AG04449 (cell line): ENCODE results near the gene ANXA2R.

ENCODE experiments used
- CTCF ChIA-PET: fragments of 350-600 bp; formaldehyde crosslinking; extraction: SDS; loops from one replicate; lab custom pipeline; 2021; ENCODE audit warnings: antibody characterized with exemption; lab: Yijun Ruan, JAX
- POLR2A ChIA-PET: fragments of 400-600, 350-600 bp; formaldehyde crosslinking; extraction: SDS; loops from one replicate; lab custom pipeline; 2020; ENCODE audit warnings: antibody characterized with exemption, inconsistent platforms; lab: Yijun Ruan, JAX
- DNase-seq: peaks from one replicate; pipeline ENCODE4 v3.0.0-alpha.2; 2010; ENCODE audit warnings: low read depth, low spot score
- H3K4me3 ChIP-seq: 2 replicates; pipeline ENCODE4 v1.5.1; 2011; ENCODE audit warnings: low read depth, mild to moderate bottlenecking, control low read depth, low read length
- TF ChIP-seq, protein P1 (sequence below): IDR thresholded peaks from one replicate; pipeline ENCODE4 v1.5.1; 2011; ENCODE audit warnings: mild to moderate bottlenecking, moderate library complexity, low read length, control low read depth, inconsistent platforms; ENCODE audit not compliant: insufficient read depth; ENCODE audit errors: missing control alignments

The ANXA2R gene

DNA sequence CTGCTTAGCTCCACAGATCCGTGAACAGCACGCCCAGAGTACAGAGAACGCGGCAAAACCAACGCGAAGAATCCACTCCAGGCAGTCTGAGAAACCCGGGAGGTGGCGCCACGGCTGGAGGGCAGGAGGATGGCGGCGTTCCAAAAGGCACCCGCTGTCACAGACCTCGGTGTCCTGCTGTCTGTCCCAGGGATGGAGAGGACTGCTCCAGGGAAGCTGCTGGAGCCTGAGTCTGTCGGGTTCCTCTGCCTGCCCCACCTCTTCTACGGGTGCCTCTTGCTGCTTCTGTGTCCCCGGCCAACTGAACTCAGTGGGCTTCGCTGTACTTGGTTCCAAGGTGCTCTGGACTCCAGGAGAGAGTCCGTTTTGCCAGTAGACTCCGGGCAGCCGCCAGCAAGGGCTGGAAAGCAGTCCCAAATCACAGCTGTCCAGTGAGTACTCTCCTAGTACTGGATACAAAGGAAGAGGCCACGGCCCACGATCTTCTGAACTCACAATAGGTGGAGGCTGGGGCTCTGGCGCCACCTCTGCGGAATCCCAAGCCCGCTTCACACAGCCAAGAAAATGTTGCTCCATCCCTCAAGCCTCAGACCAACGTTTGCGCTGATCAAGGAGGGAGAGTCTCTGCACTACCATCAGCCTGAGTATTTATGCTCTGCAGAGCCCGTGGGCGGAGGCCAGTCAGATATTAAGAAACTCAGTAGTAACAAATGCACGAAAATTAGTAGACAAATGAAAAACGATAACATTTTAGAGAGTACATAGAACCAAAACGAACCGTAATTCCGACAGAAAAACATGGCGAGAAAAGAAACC lies 440 bp downstream of the ANXA2R start:
- H3K4me3 ChIP-seq = peak overlapping the region; percentile 72
- POLR2A ChIA-PET = interaction anchor here (3.0 kb wide), 1 partner anchor 21 kb away, joined by 19 read pairs; no protein-coding TSS in a partner anchor
- DNase-seq = no peak

DNA sequence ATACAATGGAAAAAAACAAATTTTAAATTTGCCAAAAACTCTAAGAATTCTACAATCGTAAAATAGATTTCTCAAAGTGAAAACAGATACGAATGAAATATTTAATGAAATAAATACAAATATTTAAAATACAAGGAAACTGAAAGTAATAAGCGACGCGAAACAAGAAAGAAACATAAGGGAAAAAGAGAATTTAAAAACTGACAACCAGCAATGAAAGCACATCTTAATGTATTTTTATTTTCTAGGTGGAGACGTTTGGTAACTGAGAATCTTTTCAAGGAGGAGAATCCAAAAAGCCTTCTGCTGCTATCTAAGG lies 1.0 kb downstream of the ANXA2R start:
- H3K4me3 ChIP-seq = peak overlapping the region; percentile 72
- ChIA-PET CTCF (interaction anchor here (0.8 to 8.6 kb wide), 12 partner anchors 9 to 351 kb away, joined by 3 to 127 read pairs (median 8); no protein-coding TSS in a partner anchor), POLR2A (interaction anchor here (1.2 to 3.0 kb wide), 3 partner anchors 21 to 90 kb away, joined by 3 to 24 read pairs (median 19); no protein-coding TSS in a partner anchor)
- TF ChIP-seq, protein P1, sequence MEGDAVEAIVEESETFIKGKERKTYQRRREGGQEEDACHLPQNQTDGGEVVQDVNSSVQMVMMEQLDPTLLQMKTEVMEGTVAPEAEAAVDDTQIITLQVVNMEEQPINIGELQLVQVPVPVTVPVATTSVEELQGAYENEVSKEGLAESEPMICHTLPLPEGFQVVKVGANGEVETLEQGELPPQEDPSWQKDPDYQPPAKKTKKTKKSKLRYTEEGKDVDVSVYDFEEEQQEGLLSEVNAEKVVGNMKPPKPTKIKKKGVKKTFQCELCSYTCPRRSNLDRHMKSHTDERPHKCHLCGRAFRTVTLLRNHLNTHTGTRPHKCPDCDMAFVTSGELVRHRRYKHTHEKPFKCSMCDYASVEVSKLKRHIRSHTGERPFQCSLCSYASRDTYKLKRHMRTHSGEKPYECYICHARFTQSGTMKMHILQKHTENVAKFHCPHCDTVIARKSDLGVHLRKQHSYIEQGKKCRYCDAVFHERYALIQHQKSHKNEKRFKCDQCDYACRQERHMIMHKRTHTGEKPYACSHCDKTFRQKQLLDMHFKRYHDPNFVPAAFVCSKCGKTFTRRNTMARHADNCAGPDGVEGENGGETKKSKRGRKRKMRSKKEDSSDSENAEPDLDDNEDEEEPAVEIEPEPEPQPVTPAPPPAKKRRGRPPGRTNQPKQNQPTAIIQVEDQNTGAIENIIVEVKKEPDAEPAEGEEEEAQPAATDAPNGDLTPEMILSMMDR = no peak
- no peak for DNase-seq

More for the DNA sequence above, 440 bp downstream of the ANXA2R start:
- CTCF ChIA-PET = interaction anchor here (1.1 to 8.6 kb wide), 12 partner anchors 9 to 129 kb away, joined by 3 to 127 read pairs (median 12); no protein-coding TSS in a partner anchor
- TF ChIP-seq, protein P1 = peak; percentile 45

DNA sequence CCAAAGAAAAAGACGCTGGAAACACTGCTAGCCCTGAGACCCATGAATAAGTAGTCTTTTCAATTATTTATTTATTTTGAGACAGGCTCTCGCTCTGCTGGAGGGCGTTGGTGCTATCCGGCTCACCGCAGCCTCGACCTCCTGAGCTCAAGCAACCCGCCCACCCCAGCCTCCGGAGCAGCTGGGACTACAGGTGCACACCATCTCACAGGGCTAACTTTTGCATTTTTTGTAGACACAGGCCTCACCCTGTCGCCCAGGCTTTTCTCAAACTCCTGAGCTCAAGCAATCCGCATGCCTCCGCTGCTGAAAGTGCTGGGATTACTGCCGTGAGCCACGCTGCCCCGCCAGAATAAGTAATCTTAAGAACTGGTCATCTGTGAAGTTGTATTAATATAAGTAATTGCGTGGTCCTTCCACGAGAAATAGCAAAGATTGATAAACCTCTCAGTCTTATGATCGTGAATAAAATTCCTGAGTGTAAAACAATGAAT lies 1.6 kb downstream of the ANXA2R start:
- CTCF ChIA-PET = interaction anchor here (0.7 to 8.6 kb wide), 14 partner anchors 8 to 351 kb away, joined by 3 to 127 read pairs (median 8); no protein-coding TSS in a partner anchor
- POLR2A ChIA-PET = interaction anchor here (0.6 to 2.9 kb wide), 6 partner anchors 20 to 130 kb away, joined by 3 to 24 read pairs (median 3); no protein-coding TSS in a partner anchor
- DNase-seq = no peak
- TF ChIP-seq, protein P1 = no peak
- H3K4me3 ChIP-seq = peak overlapping the region; percentile 49

DNA sequence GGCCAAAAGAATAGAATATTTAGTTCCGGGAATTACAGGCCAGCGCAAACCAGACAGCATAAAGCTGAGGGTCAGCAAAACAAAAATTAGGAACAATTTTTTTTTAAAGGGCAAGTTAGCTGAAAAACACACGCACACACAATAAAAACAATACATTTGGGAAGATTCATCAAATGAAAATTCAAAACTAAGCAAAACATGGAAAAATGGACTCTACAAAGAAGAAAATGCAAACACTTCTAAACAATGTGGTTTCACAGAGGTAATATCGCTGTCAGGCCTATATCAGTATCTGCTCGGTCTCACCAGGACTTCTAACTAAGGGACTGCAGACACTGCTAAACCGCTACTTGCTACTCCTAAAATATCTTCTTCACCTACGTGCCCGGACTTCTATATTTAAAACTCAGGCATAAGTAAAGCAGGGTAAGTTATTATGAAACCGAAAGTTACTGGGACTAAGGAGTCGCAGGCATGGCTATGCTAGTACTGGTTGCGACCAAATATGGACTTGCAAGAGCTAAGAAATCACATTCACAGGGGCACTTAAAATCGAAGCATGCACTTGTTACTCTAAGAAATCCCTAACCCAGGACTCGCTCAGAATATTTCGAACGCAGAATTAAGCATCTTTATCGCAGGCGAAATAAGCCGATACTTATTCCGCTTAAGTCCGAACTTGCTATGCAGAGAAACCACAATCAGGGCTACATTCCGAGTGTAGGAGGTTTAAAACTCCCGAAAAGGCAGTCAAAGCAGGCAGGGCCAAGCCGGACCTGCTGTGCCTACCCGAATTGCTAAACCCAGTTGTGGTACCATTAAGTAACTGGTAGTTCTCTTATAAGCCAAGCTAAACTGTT lies 2.3 kb downstream of the ANXA2R start:
- POLR2A ChIA-PET = interaction anchor here (0.6 to 2.9 kb wide), 7 partner anchors 16 to 129 kb away, joined by 3 to 24 read pairs (median 3); no protein-coding TSS in a partner anchor
- CTCF ChIA-PET = interaction anchor here (0.7 to 8.6 kb wide), 16 partner anchors 8 to 352 kb away, joined by 3 to 127 read pairs (median 6); no protein-coding TSS in a partner anchor
- peak; percentile 82 for DNase-seq
- peak overlapping the region; percentile 49 for H3K4me3 ChIP-seq
- TF ChIP-seq, protein P1 = no peak

DNA sequence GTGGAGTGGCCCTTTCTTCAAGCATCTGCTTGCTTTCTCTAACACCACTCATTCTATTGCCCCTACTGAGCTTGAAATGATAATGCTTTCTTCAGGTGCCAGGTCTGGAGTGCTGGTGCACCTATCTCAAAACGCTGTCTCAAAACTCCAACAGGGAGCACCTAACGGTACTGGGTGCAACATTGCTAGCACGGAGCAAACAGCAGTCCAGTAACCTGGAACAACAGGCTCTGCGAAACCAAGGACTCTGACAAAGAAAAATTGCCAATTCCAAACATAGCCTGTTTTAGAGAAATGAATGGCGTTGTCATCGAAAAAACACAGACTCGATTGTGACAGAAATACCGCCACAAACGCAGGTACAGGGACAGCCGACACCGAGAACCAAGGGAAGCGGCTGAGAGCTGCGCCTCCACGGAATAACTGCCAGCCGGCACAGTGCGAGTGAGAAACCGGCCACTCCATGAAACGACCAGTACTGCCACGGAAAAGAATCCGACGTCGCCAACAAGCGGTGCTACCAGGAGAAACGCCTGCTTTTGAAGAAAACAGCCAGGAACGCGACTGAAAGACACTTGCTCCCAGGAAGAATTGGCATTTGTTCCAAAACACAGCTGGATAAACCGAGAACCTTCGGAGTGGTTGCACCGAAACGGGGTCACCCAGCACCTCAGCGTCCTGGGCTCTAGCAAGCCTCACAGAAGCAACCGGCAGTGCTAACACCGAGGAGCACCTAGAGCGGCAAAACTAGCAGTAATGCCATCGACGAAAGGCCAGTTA lies 3.1 kb downstream of the ANXA2R start:
- TF ChIP-seq, protein P1 = no peak
- DNase-seq = no peak
- ChIA-PET CTCF (interaction anchor here (0.8 to 8.6 kb wide), 12 partner anchors 13 to 127 kb away, joined by 3 to 127 read pairs (median 8); no protein-coding TSS in a partner anchor), POLR2A (interaction anchor here (0.7 to 2.9 kb wide), 3 partner anchors 17 to 28 kb away, joined by 3 to 24 read pairs (median 4); no protein-coding TSS in a partner anchor)
- H3K4me3 ChIP-seq = peak overlapping the region; percentile 49
